Kasumi-1 (cell line): Measurements from ENCODE around the gene CXorf58.
"Not testable (repeated sequence)": the region's sequence is repeated elsewhere in the genome, so short reads cannot be mapped to it uniquely, and the experiment has no call there.

Experiments
- DNase-seq, 2 experiments: peaks; one replicate each; lab custom pipeline; 2025; lab: John Stamatoyannopoulos, UW

The CXorf58 gene

GRCh38 chrX:23907498-23908218, at the start of gene CXorf58, which contains the start of gene APOO:
Gene CXorf58, plus strand, starts transcription at chrX:23908006. Its CDS starts 2,297 bp downstream, at chrX:23910303.
Gene APOO, minus strand, starts transcription at chrX:23907938. Its CDS starts 236 bp downstream, at chrX:23907702.
- DNase-seq: peak; percentile 73 to 78

GRCh38 chrX:23859238-23859637, 48.6 kb upstream of the CXorf58 start:
- DNase-seq: not testable (repeated sequence)

GRCh38 chrX:23861215-23861896, 46.5 kb upstream of the CXorf58 start:
- no peak for DNase-seq

- DNase-seq: not testable (repeated sequence)
Observed at GRCh38 chrX:23861952-23862351, 45.9 kb upstream of the CXorf58 start.

GRCh38 chrX:23864742-23865326, 43.0 kb upstream of the CXorf58 start:
- DNase-seq: no peak

GRCh38 chrX:23870041-23870440, 37.8 kb upstream of the CXorf58 start:
- no peak for DNase-seq

- DNase-seq: peak; percentile 76 to 77
Observed at GRCh38 chrX:23871905-23872546, 35.8 kb upstream of the CXorf58 start.

- DNase-seq: no peak
Observed at GRCh38 chrX:23879380-23880090, 28.3 kb upstream of the CXorf58 start.

GRCh38 chrX:23883737-23884354, 24.0 kb upstream of the CXorf58 start:
- DNase-seq: peak in 1 of 2 experiments; percentile 18

GRCh38 chrX:23884427-23885024, 23.3 kb upstream of the CXorf58 start:
- peak in 1 of 2 experiments; percentile 16 for DNase-seq

- DNase-seq: no peak
Observed at GRCh38 chrX:23885803-23886202, 22.0 kb upstream of the CXorf58 start.

- no peak for DNase-seq
Observed at GRCh38 chrX:23887451-23887850, 20.4 kb upstream of the CXorf58 start.

- DNase-seq: no peak
Observed at GRCh38 chrX:23887918-23888317, 19.9 kb upstream of the CXorf58 start.

GRCh38 chrX:23888887-23889501, 18.8 kb upstream of the CXorf58 start:
- no peak for DNase-seq

- DNase-seq: no peak
Observed at GRCh38 chrX:23890933-23891332, 16.9 kb upstream of the CXorf58 start.

- not testable (repeated sequence) for DNase-seq
Observed at GRCh38 chrX:23894993-23895392, 12.8 kb upstream of the CXorf58 start.

- DNase-seq: not testable (repeated sequence)
Observed at GRCh38 chrX:23896539-23896938, 11.3 kb upstream of the CXorf58 start.

GRCh38 chrX:23896981-23897380, 10.8 kb upstream of the CXorf58 start:
- no peak for DNase-seq

- no peak for DNase-seq
Observed at GRCh38 chrX:23898412-23898959, 9.3 kb upstream of the CXorf58 start.

GRCh38 chrX:23900220-23900797, 7.5 kb upstream of the CXorf58 start:
- no peak for DNase-seq
